ENCODE results near the gene TTL.
"Not testable (repeated sequence)": the region's sequence is repeated elsewhere in the genome, so short reads cannot be mapped to it uniquely, and the experiment has no call there.

Gene TTL

GRCh38 chr2:112520234-112520783 lies 38.4 kb downstream of the TTL start:
- no peak for DNase-seq (ENCODE audit: low read depth)

GRCh38 chr2:112523291-112523777 lies 41.4 kb downstream of the TTL start:
- DNase-seq (ENCODE audit: low read depth) = no peak

- not testable (repeated sequence) for DNase-seq (ENCODE audit: low read depth)
These were observed 42.3 kb downstream of the TTL start for GRCh38 chr2:112524276-112524675.

GRCh38 chr2:112528541-112528940 lies 46.6 kb downstream of the TTL start:
- no peak for DNase-seq (ENCODE audit: low read depth)

- no peak for DNase-seq (ENCODE audit: low read depth)
These were observed 47.8 kb downstream of the TTL start for GRCh38 chr2:112529757-112530156.

GRCh38 chr2:112530728-112531127 lies 48.8 kb downstream of the TTL start:
- DNase-seq (ENCODE audit: low read depth) = no peak

GRCh38 chr2:112534826-112535225 lies 52.9 kb downstream of the TTL start:
- DNase-seq (ENCODE audit: low read depth) = no peak

- DNase-seq (ENCODE audit: low read depth) = not testable (repeated sequence)
These were observed 54.7 kb downstream of the TTL start for GRCh38 chr2:112536665-112537064.

- no peak for DNase-seq (ENCODE audit: low read depth)
These were observed 57.4 kb downstream of the TTL start for GRCh38 chr2:112539306-112539705.

GRCh38 chr2:112540906-112541305 lies 59.0 kb downstream of the TTL start:
- DNase-seq (ENCODE audit: low read depth) = no peak

GRCh38 chr2:112541315-112542122 lies 59.6 kb downstream of the TTL start:
- DNase-seq (ENCODE audit: low read depth) = no peak

GRCh38 chr2:112542123-112542983 lies 60.4 kb downstream of the TTL start, which contains the start of gene POLR1B:
Gene POLR1B (plus strand): TSS chr2:112542465. CDS start chr2:112542495, 30 bp downstream.
- peak; percentile 67 for DNase-seq (ENCODE audit: low read depth)

GRCh38 chr2:112542984-112543661 lies 61.2 kb downstream of the TTL start:
- no peak for DNase-seq (ENCODE audit: low read depth)

- DNase-seq (ENCODE audit: low read depth) = no peak
These were observed 65.4 kb downstream of the TTL start for GRCh38 chr2:112547333-112547732.

- DNase-seq (ENCODE audit: low read depth) = no peak
These were observed 67.0 kb downstream of the TTL start for GRCh38 chr2:112548980-112549379.

- no peak for DNase-seq (ENCODE audit: low read depth)
These were observed 84.1 kb downstream of the TTL start for GRCh38 chr2:112566104-112566503.

- DNase-seq (ENCODE audit: low read depth) = not testable (repeated sequence)
These were observed 84.6 kb downstream of the TTL start for GRCh38 chr2:112566508-112566907.

GRCh38 chr2:112572005-112572404 lies 90.0 kb downstream of the TTL start:
- no peak for DNase-seq (ENCODE audit: low read depth)

GRCh38 chr2:112577756-112578155 lies 95.8 kb downstream of the TTL start:
- no peak for DNase-seq (ENCODE audit: low read depth)

- DNase-seq (ENCODE audit: low read depth) = no peak
These were observed 97.3 kb downstream of the TTL start for GRCh38 chr2:112579241-112579640.

- no peak for DNase-seq (ENCODE audit: low read depth)
These were observed 98.1 kb downstream of the TTL start for GRCh38 chr2:112580084-112580483.

GRCh38 chr2:112582314-112582746 lies 100.4 kb downstream of the TTL start:
- DNase-seq (ENCODE audit: low read depth) = no peak
